ENCODE results near the gene TRIM6.
"Not testable (repeated sequence)": the region's sequence is repeated elsewhere in the genome, so short reads cannot be mapped to it uniquely, and the experiment has no call there.

Gene TRIM6

GRCh38 chr11:5602791-5603190 is 6.4 kb downstream of the TRIM6 start:
- H3K27me3 ChIP-seq (replicated peaks in 2 of 5; ENCODE audit: control insufficient read depth in 4 of 5, insufficient read depth in 5 of 5, low read length in 4 of 5); DNase-seq; H3K27ac ChIP-seq (ENCODE audit: insufficient read depth in 1 of 2, low read depth in 1 of 2, low read length in 2 of 2, poor library complexity in 1 of 2, severe bottlenecking in 2 of 2); H3K4me3 ChIP-seq (ENCODE audit: control insufficient read depth in 1 of 7, extremely low read depth in 1 of 7, insufficient read depth in 4 of 7, low read depth in 2 of 7, low read length in 6 of 7); POLR2A ChIA-PET; H3K9me3 ChIP-seq (ENCODE audit: control extremely low read depth in 1 of 5, control insufficient read depth in 4 of 5, insufficient read depth in 2 of 5, low read depth in 1 of 5, low read length in 4 of 5): not testable (repeated sequence)
- CTCF ChIA-PET, result interaction anchor here (1.0 to 2.5 kb wide), 4 partner anchors 10 to 760 kb away, joined by 3 to 7 read pairs (median 3); partner anchors contain the start of gene OR52N2
- Histone ChIP-seq H3K36me3 (ENCODE audit: control insufficient read depth in 4 of 4, insufficient read depth in 4 of 4, low read length in 3 of 4) (peaks cover 0 to 24% (median 7%) of the 10 kb centered on the region in 4 experiments), H3K4me1 (ENCODE audit: control extremely low read depth in 1 of 4, control insufficient read depth in 4 of 4, insufficient read depth in 4 of 4, low read length in 3 of 4) (peaks cover 3 to 16% (median 4%) of the 10 kb centered on the region in 4 experiments)
- 90% methylated on average over 2 of the region's 4 CpGs for WGBS (ENCODE audit: insufficient coverage)

- no peak for DNase-seq
- H3K4me1 ChIP-seq (ENCODE audit: control extremely low read depth in 1 of 4, control insufficient read depth in 4 of 4, insufficient read depth in 4 of 4, low read length in 3 of 4), result peaks cover 0 to 11% (median 4%) of the 10 kb centered on the region in 4 experiments
- peaks cover 0 to 24% (median 10%) of the 10 kb centered on the region in 4 experiments for H3K36me3 ChIP-seq (ENCODE audit: control insufficient read depth in 4 of 4, insufficient read depth in 4 of 4, low read length in 3 of 4)
- ChIA-PET CTCF (interaction anchor here (1.1 to 2.5 kb wide), 2 partner anchors 9 to 206 kb away, joined by 3 to 7 read pairs; partner anchors contain the start of gene OR52N2), POLR2A (no interaction called here)
- no peaks in the 10 kb centered on the region for H3K9me3 ChIP-seq (ENCODE audit: control extremely low read depth in 1 of 5, control insufficient read depth in 4 of 5, insufficient read depth in 2 of 5, low read depth in 1 of 5, low read length in 4 of 5)
- no peak overlapping the region for H3K4me3 ChIP-seq (ENCODE audit: control insufficient read depth in 1 of 7, extremely low read depth in 1 of 7, insufficient read depth in 4 of 7, low read depth in 2 of 7, low read length in 6 of 7)
- WGBS (ENCODE audit: insufficient coverage), result 94% methylated on average over 7 of the region's 8 CpGs
- no peak overlapping the region for H3K27ac ChIP-seq (ENCODE audit: insufficient read depth in 1 of 2, low read depth in 1 of 2, low read length in 2 of 2, poor library complexity in 1 of 2, severe bottlenecking in 2 of 2)
- H3K27me3 ChIP-seq (replicated peaks in 2 of 5; ENCODE audit: control insufficient read depth in 4 of 5, insufficient read depth in 5 of 5, low read length in 4 of 5), result no peaks in the 10 kb centered on the region
Measured at GRCh38 chr11:5603326-5603725, 6.9 kb downstream of the TRIM6 start.

GRCh38 chr11:5604896-5605295 is 8.5 kb downstream of the TRIM6 start:
- H3K27me3 ChIP-seq (replicated peaks in 2 of 5; ENCODE audit: control insufficient read depth in 4 of 5, insufficient read depth in 5 of 5, low read length in 4 of 5), result no peaks in the 10 kb centered on the region
- ChIA-PET POLR2A (no interaction called here), CTCF (interaction anchor here (0.9 to 2.5 kb wide), 3 partner anchors 10 to 286 kb away, joined by 3 to 7 read pairs (median 3); partner anchors contain the start of gene OR52N2)
- no peak for DNase-seq
- H3K4me1 ChIP-seq (ENCODE audit: control extremely low read depth in 1 of 4, control insufficient read depth in 4 of 4, insufficient read depth in 4 of 4, low read length in 3 of 4), result peaks cover 0 to 4% (median 0%) of the 10 kb centered on the region in 4 experiments
- H3K27ac ChIP-seq (ENCODE audit: insufficient read depth in 1 of 2, low read depth in 1 of 2, low read length in 2 of 2, poor library complexity in 1 of 2, severe bottlenecking in 2 of 2), result no peak overlapping the region
- WGBS (ENCODE audit: insufficient coverage), result 89% methylated on average over 4 of the region's 4 CpGs
- no peak overlapping the region for H3K4me3 ChIP-seq (ENCODE audit: control insufficient read depth in 1 of 7, extremely low read depth in 1 of 7, insufficient read depth in 4 of 7, low read depth in 2 of 7, low read length in 6 of 7)
- no peaks in the 10 kb centered on the region for H3K9me3 ChIP-seq (ENCODE audit: control extremely low read depth in 1 of 5, control insufficient read depth in 4 of 5, insufficient read depth in 2 of 5, low read depth in 1 of 5, low read length in 4 of 5)
- H3K36me3 ChIP-seq (ENCODE audit: control insufficient read depth in 4 of 4, insufficient read depth in 4 of 4, low read length in 3 of 4), result peaks cover 0 to 28% (median 12%) of the 10 kb centered on the region in 4 experiments

GRCh38 chr11:5605849-5606248 is 9.4 kb downstream of the TRIM6 start:
- Histone ChIP-seq H3K36me3 (ENCODE audit: control insufficient read depth in 4 of 4, insufficient read depth in 4 of 4, low read length in 3 of 4) (peaks cover 0 to 36% (median 21%) of the 10 kb centered on the region in 4 experiments), H3K4me3 (ENCODE audit: control insufficient read depth in 1 of 7, extremely low read depth in 1 of 7, insufficient read depth in 4 of 7, low read depth in 2 of 7, low read length in 6 of 7) (no peak overlapping the region), H3K27ac (ENCODE audit: insufficient read depth in 1 of 2, low read depth in 1 of 2, low read length in 2 of 2, poor library complexity in 1 of 2, severe bottlenecking in 2 of 2) (no peak overlapping the region), H3K9me3 (ENCODE audit: control extremely low read depth in 1 of 5, control insufficient read depth in 4 of 5, insufficient read depth in 2 of 5, low read depth in 1 of 5, low read length in 4 of 5) (no peaks in the 10 kb centered on the region), H3K4me1 (ENCODE audit: control extremely low read depth in 1 of 4, control insufficient read depth in 4 of 4, insufficient read depth in 4 of 4, low read length in 3 of 4) (no peaks in the 10 kb centered on the region), H3K27me3 (replicated peaks in 2 of 5; ENCODE audit: control insufficient read depth in 4 of 5, insufficient read depth in 5 of 5, low read length in 4 of 5) (no peaks in the 10 kb centered on the region)
- WGBS (ENCODE audit: insufficient coverage), result 94% methylated on average over 4 of the region's 5 CpGs
- ChIA-PET CTCF (interaction anchor here (0.9 kb wide), 1 partner anchor 9 kb away, joined by 3 read pairs; no protein-coding TSS in a partner anchor), POLR2A (no interaction called here)
- no peak for DNase-seq

GRCh38 chr11:5608808-5609207 is 12.4 kb downstream of the TRIM6 start:
- H3K36me3 ChIP-seq (ENCODE audit: control insufficient read depth in 4 of 4, insufficient read depth in 4 of 4, low read length in 3 of 4), result peaks cover 2 to 36% (median 25%) of the 10 kb centered on the region in 4 experiments
- no peaks in the 10 kb centered on the region for H3K9me3 ChIP-seq (ENCODE audit: control extremely low read depth in 1 of 5, control insufficient read depth in 4 of 5, insufficient read depth in 2 of 5, low read depth in 1 of 5, low read length in 4 of 5)
- DNase-seq, result no peak
- no peaks in the 10 kb centered on the region for H3K27me3 ChIP-seq (replicated peaks in 2 of 5; ENCODE audit: control insufficient read depth in 4 of 5, insufficient read depth in 5 of 5, low read length in 4 of 5)
- H3K4me3 ChIP-seq (ENCODE audit: control insufficient read depth in 1 of 7, extremely low read depth in 1 of 7, insufficient read depth in 4 of 7, low read depth in 2 of 7, low read length in 6 of 7), result no peak overlapping the region
- POLR2A ChIA-PET, result no interaction called here
- H3K4me1 ChIP-seq (ENCODE audit: control extremely low read depth in 1 of 4, control insufficient read depth in 4 of 4, insufficient read depth in 4 of 4, low read length in 3 of 4), result no peaks in the 10 kb centered on the region
- 98% methylated on average over 6 of the region's 6 CpGs for WGBS (ENCODE audit: insufficient coverage)
- no peak overlapping the region for H3K27ac ChIP-seq (ENCODE audit: insufficient read depth in 1 of 2, low read depth in 1 of 2, low read length in 2 of 2, poor library complexity in 1 of 2, severe bottlenecking in 2 of 2)
- CTCF ChIA-PET, result interaction anchor here (0.6 kb wide), 1 partner anchor 496 kb away, joined by 3 read pairs; no protein-coding TSS in a partner anchor

- WGBS (ENCODE audit: insufficient coverage), result 89% methylated on average over 3 of the region's 5 CpGs
- no peaks in the 10 kb centered on the region for H3K4me1 ChIP-seq (ENCODE audit: control extremely low read depth in 1 of 4, control insufficient read depth in 4 of 4, insufficient read depth in 4 of 4, low read length in 3 of 4)
- ChIA-PET CTCF (interaction anchor here (2.0 kb wide), 1 partner anchor 10 kb away, joined by 4 read pairs; no protein-coding TSS in a partner anchor), POLR2A (no interaction called here)
- H3K4me3 ChIP-seq (ENCODE audit: control insufficient read depth in 1 of 7, extremely low read depth in 1 of 7, insufficient read depth in 4 of 7, low read depth in 2 of 7, low read length in 6 of 7), result no peak overlapping the region
- peaks cover 2 to 25% (median 21%) of the 10 kb centered on the region in 4 experiments for H3K36me3 ChIP-seq (ENCODE audit: control insufficient read depth in 4 of 4, insufficient read depth in 4 of 4, low read length in 3 of 4)
- no peaks in the 10 kb centered on the region for H3K27me3 ChIP-seq (replicated peaks in 2 of 5; ENCODE audit: control insufficient read depth in 4 of 5, insufficient read depth in 5 of 5, low read length in 4 of 5)
- no peaks in the 10 kb centered on the region for H3K9me3 ChIP-seq (ENCODE audit: control extremely low read depth in 1 of 5, control insufficient read depth in 4 of 5, insufficient read depth in 2 of 5, low read depth in 1 of 5, low read length in 4 of 5)
- no peak overlapping the region for H3K27ac ChIP-seq (ENCODE audit: insufficient read depth in 1 of 2, low read depth in 1 of 2, low read length in 2 of 2, poor library complexity in 1 of 2, severe bottlenecking in 2 of 2)
- DNase-seq, result no peak
Measured at GRCh38 chr11:5610446-5610845, 14.0 kb downstream of the TRIM6 start.

- no peaks in the 10 kb centered on the region for H3K27me3 ChIP-seq (replicated peaks in 2 of 5; ENCODE audit: control insufficient read depth in 4 of 5, insufficient read depth in 5 of 5, low read length in 4 of 5)
- ChIA-PET POLR2A (interaction anchor here (0.7 kb wide), 1 partner anchor 17 kb away, joined by 4 read pairs; no protein-coding TSS in a partner anchor), CTCF (interaction anchor here (1.1 to 2.0 kb wide), 2 partner anchors 9 to 11 kb away, joined by 3 to 4 read pairs; no protein-coding TSS in a partner anchor)
- WGBS (ENCODE audit: insufficient coverage), result 99% methylated on average over 10 of the region's 11 CpGs
- H3K4me1 ChIP-seq (ENCODE audit: control extremely low read depth in 1 of 4, control insufficient read depth in 4 of 4, insufficient read depth in 4 of 4, low read length in 3 of 4), result no peaks in the 10 kb centered on the region
- no peak overlapping the region for H3K4me3 ChIP-seq (ENCODE audit: control insufficient read depth in 1 of 7, extremely low read depth in 1 of 7, insufficient read depth in 4 of 7, low read depth in 2 of 7, low read length in 6 of 7)
- H3K36me3 ChIP-seq (ENCODE audit: control insufficient read depth in 4 of 4, insufficient read depth in 4 of 4, low read length in 3 of 4), result peaks cover 2 to 21% (median 18%) of the 10 kb centered on the region in 4 experiments
- DNase-seq, result no peak
- no peaks in the 10 kb centered on the region for H3K9me3 ChIP-seq (ENCODE audit: control extremely low read depth in 1 of 5, control insufficient read depth in 4 of 5, insufficient read depth in 2 of 5, low read depth in 1 of 5, low read length in 4 of 5)
- no peak overlapping the region for H3K27ac ChIP-seq (ENCODE audit: insufficient read depth in 1 of 2, low read depth in 1 of 2, low read length in 2 of 2, poor library complexity in 1 of 2, severe bottlenecking in 2 of 2)
Measured at GRCh38 chr11:5611627-5612026, 15.2 kb downstream of the TRIM6 start.

Data from common myeloid progenitor, CD34-positive (primary cell).